Measurements from ENCODE around the gene RNU6-1. TPM values are rescaled to one million over a fixed set of nuclear protein-coding genes. Genes with fewer than 3 reads are reported as not detected.

The RNU6-1 gene
- total RNA-seq, 1 experiment from 2014 or later: not detected

- intact Hi-C loops (cut with micrococcal nuclease): no loop called here
- DNase-seq (ENCODE audit: low read depth, low spot score) (no peak), ATAC-seq (no peak)
- H4K20me1 ChIP-seq (ENCODE audit: insufficient read depth): no peaks in the 10 kb centered on the region
- H3K36me3 ChIP-seq (ENCODE audit: control insufficient read depth in 1 of 2, insufficient read depth in 2 of 2, low read length in 2 of 2): no peaks in the 10 kb centered on the region
- no peaks in the 10 kb centered on the region for H3K27me3 ChIP-seq (ENCODE audit: insufficient read depth, low read length)
- BruUV-seq (replicated peaks): no TSS peak
- H3K9me3 ChIP-seq (ENCODE audit: control insufficient read depth in 1 of 2, insufficient read depth in 1 of 2, low read depth in 1 of 2, low read length in 2 of 2): no peaks in the 10 kb centered on the region
- no peak overlapping the region for H3K4me3 ChIP-seq (replicated peaks in 1 of 2; ENCODE audit: low read depth in 1 of 2, low read length in 2 of 2)
- H3K4me2 ChIP-seq (ENCODE audit: low read length): no peak overlapping the region
- no peak overlapping the region for H3K9ac ChIP-seq (ENCODE audit: low read length)
- POLR2A ChIA-PET: no interaction called here
- no peaks in the 10 kb centered on the region for H3K79me2 ChIP-seq (ENCODE audit: insufficient read depth, low read length)
- H3K4me1 ChIP-seq (ENCODE audit: control insufficient read depth in 1 of 2, insufficient read depth in 2 of 2, low read length in 2 of 2): no peaks in the 10 kb centered on the region
- RAD21 ChIA-PET (ENCODE audit: low non-redundant PET in 1 of 2, low total read pairs in 2 of 2, uncharacterized antibody in 2 of 2, unreplicated experiment in 2 of 2): no interaction called here
- CTCF ChIA-PET: no interaction called here
- H2AFZ ChIP-seq (ENCODE audit: low read depth, low read length, poor library complexity, severe bottlenecking): no peak overlapping the region
- no peaks in the 10 kb centered on the region for H3K9me2 ChIP-seq (ENCODE audit: insufficient read depth)
- H3K27ac ChIP-seq (ENCODE audit: low read depth, low read length): no peak overlapping the region
- TF ChIP-seq ZBTB33 (IDR thresholded peaks at IDR 0.05; ENCODE audit: extremely low read depth, insufficient replicate concordance, low read length) (no peak), ATF3 (IDR thresholded peaks at IDR 0.05) (no peak), YY1 (IDR thresholded peaks at IDR 0.05; ENCODE audit: extremely low read depth, insufficient replicate concordance, low read depth, low read length) (no peak), REST (IDR thresholded peaks at IDR 0.05; ENCODE audit: low read depth) (no peak), TCF7L2 (IDR thresholded peaks at IDR 0.05; ENCODE audit: borderline replicate concordance, extremely low read depth, insufficient read depth, insufficient read length) (no peak), SRF (IDR thresholded peaks at IDR 0.05; ENCODE audit: low read depth) (no peak)
Observed at GRCh38 chr15:67821784-67822440, 17.9 kb downstream of the RNU6-1 start.

Measured in HCT116 (cell line).